ENCODE results near the gene GNA14. TPM values are rescaled to one million over a fixed set of nuclear protein-coding genes. Genes with fewer than 3 reads are reported as not detected.

Gene GNA14
- total RNA-seq, 1 donor from 2014 or later = 0.14 TPM

DNA sequence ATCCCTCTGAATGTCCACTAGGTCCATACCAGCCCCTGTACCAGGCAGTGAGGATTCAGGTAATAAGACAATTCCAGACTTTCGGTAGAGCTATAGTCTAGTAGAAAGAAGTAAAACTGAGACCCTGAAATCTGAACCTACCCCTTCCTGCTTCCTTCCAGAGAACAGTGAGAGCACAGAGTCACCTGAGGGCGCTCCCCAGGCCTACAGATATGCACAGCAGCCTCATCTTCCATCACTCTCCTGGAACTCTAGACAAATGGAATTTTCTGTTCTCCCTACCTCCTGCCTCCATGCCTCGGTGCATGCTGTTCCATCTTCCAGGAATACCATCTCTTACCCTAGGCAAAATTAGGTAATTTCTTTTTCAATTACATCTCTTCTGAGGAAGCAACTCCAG lies 3.1 kb upstream of the GNA14 start:
- Mint-ChIP-seq H3K9me3 (ENCODE audit: low read depth) (no peaks in the 10 kb centered on the region), H3K4me1 (ENCODE audit: low read depth) (peaks cover 3% of the 10 kb centered on the region), H3K27ac (no peak overlapping the region), H3K4me3 (ENCODE audit: low read depth) (no peak overlapping the region), H3K27me3 (peaks cover 21% of the 10 kb centered on the region), H3K36me3 (ENCODE audit: insufficient read depth) (peaks cover 2% of the 10 kb centered on the region)
- DNase-seq (ENCODE audit: low spot score, unreplicated experiment) = no peak
- TF ChIP-seq, protein P1, sequence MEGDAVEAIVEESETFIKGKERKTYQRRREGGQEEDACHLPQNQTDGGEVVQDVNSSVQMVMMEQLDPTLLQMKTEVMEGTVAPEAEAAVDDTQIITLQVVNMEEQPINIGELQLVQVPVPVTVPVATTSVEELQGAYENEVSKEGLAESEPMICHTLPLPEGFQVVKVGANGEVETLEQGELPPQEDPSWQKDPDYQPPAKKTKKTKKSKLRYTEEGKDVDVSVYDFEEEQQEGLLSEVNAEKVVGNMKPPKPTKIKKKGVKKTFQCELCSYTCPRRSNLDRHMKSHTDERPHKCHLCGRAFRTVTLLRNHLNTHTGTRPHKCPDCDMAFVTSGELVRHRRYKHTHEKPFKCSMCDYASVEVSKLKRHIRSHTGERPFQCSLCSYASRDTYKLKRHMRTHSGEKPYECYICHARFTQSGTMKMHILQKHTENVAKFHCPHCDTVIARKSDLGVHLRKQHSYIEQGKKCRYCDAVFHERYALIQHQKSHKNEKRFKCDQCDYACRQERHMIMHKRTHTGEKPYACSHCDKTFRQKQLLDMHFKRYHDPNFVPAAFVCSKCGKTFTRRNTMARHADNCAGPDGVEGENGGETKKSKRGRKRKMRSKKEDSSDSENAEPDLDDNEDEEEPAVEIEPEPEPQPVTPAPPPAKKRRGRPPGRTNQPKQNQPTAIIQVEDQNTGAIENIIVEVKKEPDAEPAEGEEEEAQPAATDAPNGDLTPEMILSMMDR (IDR thresholded peaks at IDR 0.05; ENCODE audit: unreplicated experiment) = no peak

DNA sequence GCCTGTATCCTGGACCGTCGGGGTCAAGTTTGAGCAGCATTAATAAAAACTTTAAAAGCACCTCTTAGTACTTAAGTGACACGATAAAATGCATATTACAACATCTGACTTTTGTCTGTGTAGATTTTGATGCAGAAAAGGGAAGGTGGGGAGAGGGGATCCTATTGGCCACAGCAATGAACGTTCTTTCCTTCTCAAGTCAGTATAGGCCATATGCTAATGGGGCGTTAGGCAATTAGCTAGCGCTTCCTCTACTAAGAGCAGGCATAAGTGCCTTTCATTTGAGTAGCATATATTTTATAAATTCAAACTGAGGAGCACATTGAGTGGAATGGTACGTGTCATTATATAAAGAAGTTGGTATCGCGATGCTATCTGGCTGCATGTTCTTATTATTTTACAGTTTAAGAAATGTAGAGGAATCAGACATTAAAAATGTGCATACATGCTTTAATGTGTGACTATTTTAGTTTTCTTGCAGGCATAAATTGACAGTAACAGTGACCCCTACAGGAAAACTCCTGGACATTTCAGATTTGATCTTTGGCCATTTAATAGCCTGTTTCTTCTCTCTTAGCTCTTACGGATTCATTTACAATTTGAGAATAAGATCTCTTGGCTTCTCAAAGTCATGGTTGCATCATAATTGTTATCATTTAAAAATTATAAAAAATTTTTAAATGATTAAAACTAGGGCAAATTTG lies 1.1 kb upstream of the GNA14 start:
- H3K36me3 Mint-ChIP-seq (ENCODE audit: insufficient read depth) = peaks cover 2% of the 10 kb centered on the region
- peaks cover 5% of the 10 kb centered on the region for H3K4me1 Mint-ChIP-seq (ENCODE audit: low read depth)
- H3K4me3 Mint-ChIP-seq (ENCODE audit: low read depth) = peak overlapping the region; percentile 56
- no peak overlapping the region for H3K27ac Mint-ChIP-seq
- H3K27me3 Mint-ChIP-seq = peaks cover 30% of the 10 kb centered on the region
- TF ChIP-seq, protein P1 (IDR thresholded peaks at IDR 0.05; ENCODE audit: unreplicated experiment) = peak; percentile 35
- DNase-seq (ENCODE audit: low spot score, unreplicated experiment) = no peak
- no peaks in the 10 kb centered on the region for H3K9me3 Mint-ChIP-seq (ENCODE audit: low read depth)

DNA sequence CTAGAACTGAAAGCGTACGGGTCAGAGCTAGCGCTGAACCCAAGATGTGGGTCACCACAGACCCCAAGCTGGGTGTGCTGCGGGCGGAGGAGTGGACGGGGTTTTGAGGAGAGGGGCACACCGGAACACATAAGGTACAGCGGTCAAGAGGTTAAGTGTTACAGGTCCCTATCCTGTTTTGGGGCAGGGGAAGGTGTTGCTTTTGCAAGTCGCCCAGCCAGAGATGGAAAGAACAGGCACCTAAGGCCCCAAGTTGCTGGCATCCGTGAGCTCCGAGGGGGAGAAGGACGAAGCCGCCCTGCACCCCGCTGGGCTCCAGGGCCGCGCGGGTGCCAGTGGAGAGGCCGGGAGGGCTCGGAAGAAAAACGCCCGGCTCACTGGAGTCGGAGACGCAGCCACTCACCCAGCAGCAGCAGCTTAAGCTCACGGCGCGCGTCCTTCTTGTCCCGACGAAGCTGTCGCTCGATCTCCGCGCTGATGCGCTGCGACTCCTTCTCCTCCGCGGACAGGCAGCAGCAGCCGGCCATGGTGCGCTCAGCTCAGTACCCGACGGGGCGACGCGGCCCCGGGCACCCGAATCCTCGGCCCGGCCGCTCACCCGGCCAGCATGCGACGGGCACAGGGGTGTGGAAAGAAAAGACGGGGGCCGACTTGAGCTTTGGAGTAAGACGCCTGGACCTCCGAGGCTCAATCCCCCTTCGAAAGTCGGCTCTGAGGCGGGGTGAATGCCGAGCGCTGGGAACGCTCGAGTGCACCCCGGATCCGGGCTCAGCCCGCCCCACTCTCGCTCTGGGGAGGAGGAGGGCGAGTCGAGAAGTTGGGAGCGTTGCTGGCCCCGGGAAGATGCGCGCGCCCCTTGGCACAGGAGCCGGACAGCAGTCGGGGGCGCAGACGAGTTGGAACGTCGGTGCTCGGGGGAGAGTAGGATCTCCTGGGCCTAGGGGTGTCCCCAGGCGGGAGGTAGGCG lies 572 bp downstream of the GNA14 start:
- no peak overlapping the region for H3K27ac Mint-ChIP-seq
- no peak for DNase-seq (ENCODE audit: low spot score, unreplicated experiment)

DNA sequence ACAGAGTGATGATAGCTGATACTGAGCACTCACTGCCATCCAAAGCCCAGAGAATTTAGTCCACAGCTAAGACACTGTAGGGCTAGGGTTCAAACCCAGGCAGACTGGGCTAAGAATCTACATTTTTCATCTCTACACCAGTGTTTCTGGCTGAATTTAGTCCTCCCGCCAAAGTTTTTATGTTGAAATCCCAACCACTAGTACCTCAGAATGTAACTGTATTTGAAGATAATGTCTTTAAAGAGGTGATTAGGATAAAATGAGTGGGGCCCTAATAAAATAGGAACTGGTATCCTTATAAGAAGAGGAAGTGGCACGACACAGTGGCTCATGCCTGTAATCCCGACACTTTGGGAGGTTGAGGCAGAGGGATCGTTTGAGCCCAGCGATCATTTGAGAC lies 4.3 kb downstream of the GNA14 start:
- H3K4me3 Mint-ChIP-seq (ENCODE audit: low read depth) = no peak overlapping the region
- H3K4me1 Mint-ChIP-seq (ENCODE audit: low read depth) = peaks cover 5% of the 10 kb centered on the region
- no peaks in the 10 kb centered on the region for H3K9me3 Mint-ChIP-seq (ENCODE audit: low read depth)
- DNase-seq (ENCODE audit: low spot score, unreplicated experiment) = no peak
- H3K27me3 Mint-ChIP-seq = peaks cover 30% of the 10 kb centered on the region
- TF ChIP-seq, protein P1 (IDR thresholded peaks at IDR 0.05; ENCODE audit: unreplicated experiment) = no peak
- H3K27ac Mint-ChIP-seq = no peak overlapping the region
- H3K36me3 Mint-ChIP-seq (ENCODE audit: insufficient read depth) = peaks cover 2% of the 10 kb centered on the region

More for the DNA sequence above, 572 bp downstream of the GNA14 start:
- peaks cover 33% of the 10 kb centered on the region for H3K27me3 Mint-ChIP-seq
- peaks cover 5% of the 10 kb centered on the region for H3K4me1 Mint-ChIP-seq (ENCODE audit: low read depth)
- H3K36me3 Mint-ChIP-seq (ENCODE audit: insufficient read depth) = peaks cover 2% of the 10 kb centered on the region
- no peaks in the 10 kb centered on the region for H3K9me3 Mint-ChIP-seq (ENCODE audit: low read depth)
- TF ChIP-seq, protein P1 (IDR thresholded peaks at IDR 0.05; ENCODE audit: unreplicated experiment) = no peak
- H3K4me3 Mint-ChIP-seq (ENCODE audit: low read depth) = peak overlapping the region; percentile 56
